GM12878 (cell line): ENCODE data around the gene RGCC. TPM values are rescaled to one million over a fixed set of nuclear protein-coding genes. Genes with fewer than 3 reads are reported as not detected.

Experiments
- ATAC-seq: fragments of 200-7000 bp; cut with Tn5 transposase; 3 replicates; pipeline ENCODE4 v1.9.1; 2020; ENCODE audit warnings: mild to moderate bottlenecking, moderate library complexity
- BruUV-seq: library from RNA; stranded (reverse); fragments of 400-500 nt; replicated peaks from 2 replicates; lab custom pipeline; 2021; lab: Mats Ljungman, UMichigan
- CTCF ChIA-PET: fragments of 300-600 bp; sonication (Branson Sonifier 250); formaldehyde crosslinking; extraction: SDS; loops from one replicate; lab custom pipeline; 2021; ENCODE audit warnings: inconsistent platforms; lab: Yijun Ruan, JAX
- POLR2A ChIA-PET: fragments of 350-600 bp; formaldehyde crosslinking; extraction: SDS; loops from one replicate; lab custom pipeline; 2021; ENCODE audit warnings: inconsistent platforms; lab: Charles Lee
- RAD21 ChIA-PET: fragments of 300-600 bp; sonication (Branson Sonifier 250); formaldehyde crosslinking; loops from one replicate; lab custom pipeline; 2023; ENCODE audit warnings: antibody characterized with exemption; ENCODE audit not compliant: unreplicated experiment; lab: Charles Lee
- SMC1A ChIA-PET: fragments of 300-600 bp; sonication (Branson Sonifier 250); formaldehyde crosslinking; loops from one replicate; lab custom pipeline; 2023; ENCODE audit not compliant: unreplicated experiment, uncharacterized antibody; lab: Charles Lee
- DNase-seq: peaks from one replicate; pipeline ENCODE4 v3.0.0-alpha.2; 2011; ENCODE audit warnings: low read depth, low spot score
- FAIRE-seq: peaks from 3 replicates; lab custom pipeline; 2011; peaks lifted over from hg19 to GRCh38; lab: Jason Lieb, UNC
- H2AFZ ChIP-seq: 2 replicates; pipeline ENCODE4 v1.6.0; 2011; ENCODE audit warnings: low read depth, low read length, control low read depth; ENCODE audit not compliant: control insufficient read depth
- H3K27ac ChIP-seq: 2 replicates; pipeline ENCODE4 v1.5.1; 2011; ENCODE audit warnings: control low read depth; ENCODE audit not compliant: control insufficient read depth, insufficient read depth
- H3K27me3 ChIP-seq, 2 experiments: replicated peaks in 1 of 2; 2 replicates each; pipeline versions ENCODE4 v1.6.0 to v1.6.1; 2011; ENCODE audit warnings: low read length in 1 of 2; ENCODE audit not compliant: control insufficient read depth in 2 of 2, insufficient read depth in 2 of 2
- H3K36me3 ChIP-seq, 2 experiments: 2 replicates each; pipeline ENCODE4 v1.5.1; 2011; ENCODE audit warnings: low read length in 1 of 2; ENCODE audit not compliant: control insufficient read depth in 2 of 2, insufficient read depth in 2 of 2
- H3K4me1 ChIP-seq: 2 replicates; pipeline ENCODE4 v1.6.1; 2011; ENCODE audit warnings: mild to moderate bottlenecking, low read length, moderate library complexity, mixed read lengths; ENCODE audit not compliant: control insufficient read depth, insufficient read depth
- H3K4me2 ChIP-seq: 2 replicates; pipeline ENCODE4 v1.6.0; 2011; ENCODE audit warnings: control low read depth; ENCODE audit not compliant: control insufficient read depth, insufficient read depth
- H3K4me3 ChIP-seq: fragments of 200-600 bp; sonication (generic); 2 replicates; pipeline ENCODE4 v1.5.1; 2016
- H3K79me2 ChIP-seq: 2 replicates; pipeline ENCODE4 v1.6.0; 2011; ENCODE audit warnings: low read length; ENCODE audit not compliant: control insufficient read depth, insufficient read depth
- H3K9ac ChIP-seq: 2 replicates; pipeline ENCODE4 v1.8.0; 2011; ENCODE audit warnings: low read length, control low read depth, mixed read lengths; ENCODE audit not compliant: control insufficient read depth, insufficient read depth
- H3K9me3 ChIP-seq: replicated peaks from 3 replicates; pipeline ENCODE4 v1.5.1; 2011; ENCODE audit warnings: mild to moderate bottlenecking, low read length; ENCODE audit not compliant: control insufficient read depth, insufficient read depth
- H4K20me1 ChIP-seq: 2 replicates; pipeline ENCODE4 v1.6.0; 2011; ENCODE audit not compliant: control insufficient read depth, insufficient read depth
- CBX5 ChIP-seq: sonication (generic); IDR thresholded peaks from 2 replicates; pipeline ENCODE4 v1.6.1; 2016; ENCODE audit warnings: low read depth, moderate library complexity, mild to moderate bottlenecking, inconsistent platforms
- HDAC2 ChIP-seq: fragments of 200-600 bp; sonication (generic); IDR thresholded peaks from 2 replicates; pipeline ENCODE4 v1.6.1; 2017
- ZNF622 ChIP-seq: fragments of 450-650 bp; IDR thresholded peaks from 2 replicates; pipeline ENCODE4 v1.6.1; 2017; ENCODE audit warnings: mild to moderate bottlenecking, inconsistent platforms
- WGBS: methylation state at CpG from one replicate; pipeline ENCODE4 v1.1.6; 2016; ENCODE audit warnings: low lambda C conversion rate; ENCODE audit not compliant: insufficient replicate concordance, insufficient coverage; ENCODE audit errors: missing lambda C conversion rate; 5-methylcytosine and 5-hydroxymethylcytosine counted together
- in situ Hi-C: fragments of 300-500 bp; cut with MboI; formaldehyde crosslinking; loops from 9 replicates; pipeline ENCODE4 v1.14.3; 2018; ENCODE audit warnings: mixed read lengths
- intact Hi-C: fragments of 100-400 bp; cut with micrococcal nuclease; formaldehyde crosslinking; loops from one replicate; pipeline ENCODE4 v1.14.2; 2022; ENCODE audit not compliant: unreplicated experiment
- polyA plus RNA-seq, 11 experiments: library from polyadenylated mRNA; depleted of rRNA in 4 of 11; unstranded in 6 of 11; stranded (reverse) in 5 of 11; fragments of >200 nt; fragmentation: Nextera tagmentation in 4 of 11; fragmentation: Illumina TruSeq in 1 of 11; extraction: Ambion mirVana in 4 of 11; extraction: Trizol in 1 of 11; gene quantifications; 1 replicate in 1 of 11; 2 replicates in 10 of 11; pipeline versions ENCODE4 v1.2.1 to v1.2.3, GENCODE V29; 2011 to 2016; ENCODE audit warnings: inconsistent platforms in 2 of 11, missing spikeins in 2 of 11, low read depth in 1 of 11
- total RNA-seq, 4 experiments: library from RNA; depleted of rRNA in 3 of 4; stranded (reverse); fragments of >200 nt in 3 of 4; fragmentation: Illumina TruSeq in 1 of 4; extraction: Trizol in 1 of 4; gene quantifications; 2 replicates each; pipeline versions ENCODE4 v1.2.1 to v1.2.3, GENCODE V29; 2013 to 2021
- TF ChIP-seq, protein P1 (sequence below), 3 experiments: IDR thresholded peaks in 2 of 3; conservative IDR thresholded peaks in 1 of 3; 2 replicates each; pipeline ENCODE4 v1.5.1; 2011; ENCODE audit warnings: low read depth in 3 of 3, low read length in 3 of 3, mild to moderate bottlenecking in 3 of 3, control low read depth in 2 of 3, moderate library complexity in 2 of 3, inconsistent platforms in 1 of 3, mixed read lengths in 1 of 3; ENCODE audit not compliant: control insufficient read depth in 2 of 3, insufficient read depth in 1 of 3; ENCODE audit errors: extremely low read depth in 1 of 3

The RGCC gene
- total and polyA plus RNA-seq, 10 of the 15 experiments (the other 5 are each of a cell fraction or from before 2014, with no cell fraction given) = 0.41 to 19.4 (median 9.9) TPM

GRCh38 chr13:41459432-41460073 is 2.2 kb downstream of the RGCC start:
- CTCF ChIA-PET = interaction anchor here (0.5 to 2.8 kb wide), 21 partner anchors 12 to 332 kb away, joined by 3 to 21 read pairs (median 4); no protein-coding TSS in a partner anchor
- ATAC-seq = no peak
- H2AFZ ChIP-seq = no peak overlapping the region
- H4K20me1 ChIP-seq = no peaks in the 10 kb centered on the region
- peaks cover 2% of the 10 kb centered on the region; the same call in 1 of the 2 replicates for H3K79me2 ChIP-seq
- H3K36me3 ChIP-seq = no peaks in the 10 kb centered on the region; a peak in 1 of 4 replicates
- H3K4me1 ChIP-seq = peaks cover 57% of the 10 kb centered on the region
- no peak for DNase-seq
- H3K27me3 ChIP-seq = peaks cover 0 to 7% of the 10 kb centered on the region in 2 experiments; a peak in 2 of 4 replicates
- in situ Hi-C loops = no loop called here
- TF ChIP-seq CBX5 (no peak), HDAC2 (no peak), ZNF622 (no peak)
- TF ChIP-seq, protein P1, sequence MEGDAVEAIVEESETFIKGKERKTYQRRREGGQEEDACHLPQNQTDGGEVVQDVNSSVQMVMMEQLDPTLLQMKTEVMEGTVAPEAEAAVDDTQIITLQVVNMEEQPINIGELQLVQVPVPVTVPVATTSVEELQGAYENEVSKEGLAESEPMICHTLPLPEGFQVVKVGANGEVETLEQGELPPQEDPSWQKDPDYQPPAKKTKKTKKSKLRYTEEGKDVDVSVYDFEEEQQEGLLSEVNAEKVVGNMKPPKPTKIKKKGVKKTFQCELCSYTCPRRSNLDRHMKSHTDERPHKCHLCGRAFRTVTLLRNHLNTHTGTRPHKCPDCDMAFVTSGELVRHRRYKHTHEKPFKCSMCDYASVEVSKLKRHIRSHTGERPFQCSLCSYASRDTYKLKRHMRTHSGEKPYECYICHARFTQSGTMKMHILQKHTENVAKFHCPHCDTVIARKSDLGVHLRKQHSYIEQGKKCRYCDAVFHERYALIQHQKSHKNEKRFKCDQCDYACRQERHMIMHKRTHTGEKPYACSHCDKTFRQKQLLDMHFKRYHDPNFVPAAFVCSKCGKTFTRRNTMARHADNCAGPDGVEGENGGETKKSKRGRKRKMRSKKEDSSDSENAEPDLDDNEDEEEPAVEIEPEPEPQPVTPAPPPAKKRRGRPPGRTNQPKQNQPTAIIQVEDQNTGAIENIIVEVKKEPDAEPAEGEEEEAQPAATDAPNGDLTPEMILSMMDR (IDR thresholded peaks at IDR 0.05 in 2 of 3, conservative IDR thresholded peaks at IDR 0.05 in 1 of 3; ENCODE audit: control insufficient read depth in 2 of 3, extremely low read depth in 1 of 3, insufficient read depth in 1 of 3, low read depth in 3 of 3, low read length in 3 of 3) = no peak
- TF ChIP-seq, all 136 proteins: peak for 0
- peak overlapping the region; percentile 80; the same call in 1 of the 2 replicates for H3K4me3 ChIP-seq
- ChIA-PET POLR2A (interaction anchor here (0.8 kb wide), 1 partner anchor 33 kb away, joined by 3 read pairs; no protein-coding TSS in a partner anchor), RAD21 (interaction anchor here (0.8 to 2.6 kb wide), 6 partner anchors 29 to 209 kb away, joined by 3 to 9 read pairs (median 4); no protein-coding TSS in a partner anchor), SMC1A (interaction anchor here (0.7 to 2.9 kb wide), 14 partner anchors 9 to 209 kb away, joined by 3 to 24 read pairs (median 4); no protein-coding TSS in a partner anchor)
- H3K9ac ChIP-seq = no peak overlapping the region
- BruUV-seq = TSS peak; percentile 60
- H3K9me3 ChIP-seq = no peaks in the 10 kb centered on the region
- WGBS = 82% methylated on average over 7 of the region's 7 CpGs
- no peak for FAIRE-seq
- H3K27ac ChIP-seq = no peak overlapping the region
- intact Hi-C loops = no loop called here
- peak overlapping the region; percentile 74; the same call in 1 of the 2 replicates for H3K4me2 ChIP-seq
